T-cell (primary cell): ENCODE measurements around the gene KEL. TPM values are rescaled to one million over a fixed set of nuclear protein-coding genes. Genes with fewer than 3 reads are reported as not detected.

Experiments
- ATAC-seq, 4 experiments: fragments of 200-7000 bp in 3 of 4; fragments of 150-1000 bp in 1 of 4; cut with Tn5 transposase; replicated peaks in 1 of 4; 1 replicate in 3 of 4; 2 replicates in 1 of 4; pipeline ENCODE4 v1.10.0; 2021; ENCODE audit warnings: moderate library complexity in 3 of 4, mild to moderate bottlenecking in 2 of 4, moderate number of reproducible peaks in 1 of 4
- CTCF ChIA-PET, 2 donors: fragments of 300-600 bp; sonication (Branson Sonifier 250); formaldehyde crosslinking; loops; one replicate each; lab custom pipeline; 2022; ENCODE audit warnings: antibody characterized with exemption in 2 of 2; lab: Charles Lee
- POLR2A ChIA-PET, 2 donors: fragments of 300-600 bp; sonication (Branson Sonifier 250); formaldehyde crosslinking; loops; one replicate each; lab custom pipeline; 2022; ENCODE audit warnings: antibody characterized with exemption in 2 of 2; lab: Charles Lee
- DNase-seq, 35 experiments: peaks; one replicate each; pipeline versions ENCODE4 v3.0.0 to v3.0.0-alpha.2; 2013 to 2023
- H3K27ac ChIP-seq: one replicate; pipeline ENCODE4 v1.5.1; 2013; ENCODE audit warnings: low read length
- H3K27me3 ChIP-seq, 2 experiments: replicated peaks in 1 of 2; 1 replicate in 1 of 2; 2 replicates in 1 of 2; pipeline versions ENCODE4 v1.6.1 to v1.7.0; 2013; ENCODE audit warnings: low read length in 1 of 2, mixed read lengths in 1 of 2; ENCODE audit not compliant: control insufficient read depth in 2 of 2, insufficient read depth in 2 of 2; ENCODE audit errors: extremely low read depth in 1 of 2
- H3K36me3 ChIP-seq, 2 donors: 1 replicate in 1 of 2; 2 replicates in 1 of 2; pipeline versions ENCODE4 v1.6.1 to v1.7.0; 2013; ENCODE audit warnings: low read length in 1 of 2; ENCODE audit not compliant: control insufficient read depth in 2 of 2, insufficient read depth in 1 of 2; ENCODE audit errors: extremely low read depth in 1 of 2
- H3K4me1 ChIP-seq, 2 experiments: 1 replicate in 1 of 2; 2 replicates in 1 of 2; pipeline versions ENCODE4 v1.6.1 to v1.7.0; 2013; ENCODE audit warnings: low read length in 2 of 2, mixed read lengths in 1 of 2; ENCODE audit not compliant: insufficient read depth in 2 of 2, control insufficient read depth in 1 of 2; ENCODE audit errors: extremely low read depth in 1 of 2
- H3K4me3 ChIP-seq, 2 donors: 1 replicate in 1 of 2; 2 replicates in 1 of 2; pipeline versions ENCODE4 v1.5.1 to v1.7.0; 2013; ENCODE audit warnings: mild to moderate bottlenecking in 2 of 2, low read length in 1 of 2, moderate library complexity in 1 of 2; ENCODE audit not compliant: control insufficient read depth in 1 of 2; ENCODE audit errors: extremely low read depth in 1 of 2
- H3K9me3 ChIP-seq: 2 replicates; pipeline ENCODE4 v1.7.0; 2013
- H3K27ac Mint-ChIP-seq, 2 donors: one replicate each; pipeline ENCODE4 v1.8.0; 2020 to 2021; ENCODE audit warnings: mild to moderate bottlenecking in 2 of 2, mixed read lengths in 2 of 2
- H3K27me3 Mint-ChIP-seq, 2 donors: one replicate each; pipeline ENCODE4 v1.8.0; 2021 to 2022; ENCODE audit warnings: mixed read lengths in 2 of 2
- H3K36me3 Mint-ChIP-seq: one replicate; pipeline ENCODE4 v1.8.0; 2021; ENCODE audit warnings: mixed read lengths
- H3K4me1 Mint-ChIP-seq, 3 donors: one replicate each; pipeline ENCODE4 v1.8.0; 2020 to 2022; ENCODE audit warnings: mixed read lengths in 3 of 3, mild to moderate bottlenecking in 1 of 3
- H3K4me3 Mint-ChIP-seq, 3 donors: one replicate each; pipeline ENCODE4 v1.8.0; 2020 to 2022; ENCODE audit warnings: mild to moderate bottlenecking in 3 of 3, mixed read lengths in 3 of 3, moderate library complexity in 3 of 3
- H3K9me3 Mint-ChIP-seq, 3 donors: one replicate each; pipeline ENCODE4 v1.8.0; 2020 to 2022; ENCODE audit warnings: mixed read lengths in 3 of 3
- WGBS: methylation state at CpG from one replicate; pipeline ENCODE4 v1.1.5; 2013; ENCODE audit warnings: missing lambda C conversion rate; ENCODE audit not compliant: insufficient coverage; 5-methylcytosine and 5-hydroxymethylcytosine counted together
- total RNA-seq, 35 experiments: library from RNA in 6 of 35; stranded (reverse) in 6 of 35; fragments of 120-200 nt in 1 of 35; gene quantifications; one replicate each; pipeline versions ENCODE4 v1.2.1 to v1.2.4 and lab custom pipeline; 2013 to 2026

Gene KEL
- total RNA-seq, 5 donors from 2014 or later (not counting 1 experiment from before 2014, with no cell fraction given), result 0.14 to 0.82 (median 0.28) TPM

DNA sequence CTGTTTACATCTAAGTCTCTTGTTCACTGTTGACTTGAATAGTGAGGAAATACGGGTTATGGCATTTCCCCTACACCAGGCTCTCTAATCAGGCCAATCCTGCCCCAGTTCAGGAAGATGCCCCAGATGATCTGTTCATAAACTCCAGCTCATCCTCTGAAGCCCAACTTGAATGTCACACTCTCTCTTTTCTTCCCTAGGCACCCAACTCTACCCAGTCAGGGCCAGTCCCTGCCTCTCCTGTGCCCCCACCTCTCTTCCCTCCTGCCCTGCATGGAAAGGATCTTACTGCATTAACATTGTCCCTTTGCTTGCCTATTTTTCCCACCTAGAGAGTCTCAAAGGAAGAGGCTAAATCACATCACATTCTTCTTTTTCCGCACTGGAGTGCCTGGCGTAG is 66.0 kb downstream of the KEL start:
- no peaks in the 10 kb centered on the region for H3K4me1 ChIP-seq
- no peaks in the 10 kb centered on the region for H3K36me3 ChIP-seq
- peaks cover 0 to 39% of the 10 kb centered on the region in 2 experiments for H3K27me3 ChIP-seq
- Mint-ChIP-seq H3K4me3 (no peak overlapping the region), H3K27me3 (peaks cover 2 to 13% of the 10 kb centered on the region in 2 donors), H3K27ac (no peak overlapping the region), H3K4me1 (no peaks in the 10 kb centered on the region), H3K9me3 (no peaks in the 10 kb centered on the region), H3K36me3 (no peaks in the 10 kb centered on the region)
- H3K4me3 ChIP-seq, result no peak overlapping the region
- ChIA-PET POLR2A (no interaction called here), CTCF (no interaction called here)
- DNase-seq (no peak), ATAC-seq (no peak)
- no peak overlapping the region for H3K27ac ChIP-seq
- WGBS, result no CpG with 5 or more reads among the region's 3 CpGs
- no peaks in the 10 kb centered on the region for H3K9me3 ChIP-seq

DNA sequence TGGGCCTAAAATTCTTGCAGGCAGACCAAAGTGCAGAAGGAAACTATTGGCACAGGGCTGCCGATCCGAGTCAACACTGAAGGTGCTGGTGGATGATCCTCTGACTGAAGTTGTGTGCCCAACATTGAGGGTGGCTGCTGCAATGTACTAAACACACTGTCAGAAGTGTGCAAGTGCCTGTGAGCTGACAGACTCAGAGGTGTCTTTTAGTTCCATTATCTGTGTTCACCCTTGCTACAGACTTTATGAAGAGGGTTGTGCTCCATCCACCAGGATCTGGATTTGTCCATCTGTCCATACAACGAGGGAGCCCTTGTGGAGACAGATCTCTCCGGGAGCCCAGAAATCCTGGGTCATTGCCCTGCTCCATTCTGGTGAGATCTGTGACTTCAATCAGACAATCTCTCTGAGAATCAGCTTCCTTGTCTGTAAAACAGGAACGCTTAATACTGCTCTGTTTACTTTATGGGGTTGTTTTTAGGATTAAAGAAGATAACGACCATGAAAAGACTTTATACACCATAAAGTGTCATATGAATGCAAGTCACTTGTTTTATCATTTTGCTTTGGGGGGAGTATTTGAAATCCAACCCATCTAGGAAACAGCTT is 67.1 kb downstream of the KEL start:
- H3K36me3 ChIP-seq, result no peaks in the 10 kb centered on the region
- ATAC-seq (no peak), DNase-seq (no peak)
- ChIA-PET CTCF (no interaction called here), POLR2A (interaction anchor here in 1 of 2 donors (1.0 kb wide), 1 partner anchor 24 kb away, joined by 3 read pairs; no protein-coding TSS in a partner anchor)
- no peaks in the 10 kb centered on the region for H3K36me3 Mint-ChIP-seq
- WGBS, result 86% methylated on average over 4 of the region's 6 CpGs
- no peaks in the 10 kb centered on the region for H3K9me3 ChIP-seq
- no peak overlapping the region for H3K4me3 ChIP-seq
- H3K27ac ChIP-seq, result no peak overlapping the region
- peaks cover 6 to 13% of the 10 kb centered on the region in 2 donors for H3K27me3 Mint-ChIP-seq
- H3K27ac Mint-ChIP-seq, result no peak overlapping the region
- no peak overlapping the region for H3K4me3 Mint-ChIP-seq
- no peaks in the 10 kb centered on the region for H3K4me1 ChIP-seq
- H3K27me3 ChIP-seq, result peaks cover 0 to 46% of the 10 kb centered on the region in 2 experiments
- H3K9me3 Mint-ChIP-seq, result no peaks in the 10 kb centered on the region
- no peaks in the 10 kb centered on the region for H3K4me1 Mint-ChIP-seq

GRCh38 chr7:142894112-142894984 is 67.8 kb downstream of the KEL start:
- ATAC-seq, result no peak
- 72% methylated on average over 1 of the region's 12 CpGs for WGBS
- Mint-ChIP-seq H3K27ac (no peak overlapping the region), H3K9me3 (no peaks in the 10 kb centered on the region), H3K36me3 (no peaks in the 10 kb centered on the region), H3K4me1 (no peaks in the 10 kb centered on the region), H3K27me3 (peaks cover 6 to 13% of the 10 kb centered on the region in 2 donors), H3K4me3 (no peak overlapping the region)
- H3K36me3 ChIP-seq, result no peaks in the 10 kb centered on the region
- no peak overlapping the region for H3K4me3 ChIP-seq
- peaks cover 0 to 46% of the 10 kb centered on the region in 2 experiments for H3K27me3 ChIP-seq
- H3K27ac ChIP-seq, result no peak overlapping the region
- POLR2A ChIA-PET, result interaction anchor here in 1 of 2 donors (1.0 kb wide), 1 partner anchor 24 kb away, joined by 3 read pairs; no protein-coding TSS in a partner anchor
- no peaks in the 10 kb centered on the region for H3K9me3 ChIP-seq
- no peak for DNase-seq
- CTCF ChIA-PET, result no interaction called here
- H3K4me1 ChIP-seq, result no peaks in the 10 kb centered on the region

DNA sequence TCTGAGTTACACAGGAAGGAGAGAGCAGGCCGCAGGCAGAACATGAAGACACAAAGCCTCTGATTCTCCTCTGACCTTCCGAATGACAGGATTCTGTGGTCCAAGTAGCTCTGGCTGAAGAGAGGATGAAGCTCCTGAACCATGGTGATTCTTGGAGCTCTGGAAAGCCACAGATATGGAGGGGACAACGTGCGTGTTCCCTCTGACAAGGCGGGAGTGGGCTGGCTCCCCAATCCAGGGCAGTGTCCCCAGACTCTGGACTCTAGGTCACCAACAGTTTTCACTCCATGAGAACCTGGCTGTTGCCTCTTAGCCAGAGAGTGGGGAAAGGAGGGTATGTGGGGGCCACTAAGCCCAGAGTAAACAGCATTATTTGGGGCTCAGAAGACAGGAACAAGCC is 69.2 kb downstream of the KEL start:
- H3K36me3 ChIP-seq, result no peaks in the 10 kb centered on the region

DNA sequence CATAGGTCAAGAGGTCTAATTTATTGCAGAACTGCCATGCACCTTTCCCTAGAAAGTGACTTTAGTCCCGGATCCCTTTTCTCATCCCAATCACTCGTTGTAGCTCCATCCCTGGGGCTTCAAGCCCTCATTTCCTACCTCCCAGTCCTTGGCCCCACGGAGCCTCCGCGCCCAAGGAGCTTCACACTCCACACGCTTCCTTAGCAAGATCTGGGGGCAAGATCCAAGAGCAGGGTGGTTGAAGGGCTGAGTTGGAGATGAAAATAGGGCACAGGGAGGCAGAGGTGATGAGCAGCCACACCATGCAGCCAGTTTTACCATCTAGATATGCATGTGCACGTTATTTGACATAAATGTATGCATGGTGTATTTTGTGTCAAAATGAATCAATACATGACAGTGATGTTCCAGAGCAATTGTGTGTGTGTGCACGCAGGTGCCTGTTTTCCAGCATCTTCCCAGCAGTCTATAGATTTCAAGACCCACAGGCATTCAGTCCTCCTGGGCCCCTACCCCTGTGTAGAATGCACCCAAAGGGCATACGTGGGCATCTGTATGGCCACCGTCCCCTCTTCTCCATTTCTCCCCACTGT is 70.6 kb downstream of the KEL start:
- H3K4me1 ChIP-seq, result no peaks in the 10 kb centered on the region
- Mint-ChIP-seq H3K27ac (no peak overlapping the region), H3K27me3 (peaks cover 6% of the 10 kb centered on the region in 2 donors), H3K36me3 (no peaks in the 10 kb centered on the region), H3K4me1 (no peaks in the 10 kb centered on the region), H3K9me3 (no peaks in the 10 kb centered on the region), H3K4me3 (no peak overlapping the region)
- CTCF ChIA-PET, result no interaction called here
- 87% methylated on average over 7 of the region's 10 CpGs for WGBS
- peaks cover 0 to 40% of the 10 kb centered on the region in 2 experiments for H3K27me3 ChIP-seq
- POLR2A ChIA-PET, result no interaction called here
- H3K9me3 ChIP-seq, result no peaks in the 10 kb centered on the region
- H3K4me3 ChIP-seq, result no peak overlapping the region
- no peak for DNase-seq
- ATAC-seq, result no peak
- H3K27ac ChIP-seq, result no peak overlapping the region
- H3K36me3 ChIP-seq, result no peaks in the 10 kb centered on the region

More for the DNA sequence above, 69.2 kb downstream of the KEL start:
- Histone ChIP-seq H3K27ac (no peak overlapping the region), H3K9me3 (no peaks in the 10 kb centered on the region), H3K27me3 (peaks cover 0 to 40% of the 10 kb centered on the region in 2 experiments), H3K4me1 (no peaks in the 10 kb centered on the region), H3K4me3 (no peak overlapping the region)
- Mint-ChIP-seq H3K27me3 (peaks cover 6 to 10% of the 10 kb centered on the region in 2 donors), H3K36me3 (no peaks in the 10 kb centered on the region), H3K4me3 (no peak overlapping the region), H3K4me1 (no peaks in the 10 kb centered on the region), H3K9me3 (no peaks in the 10 kb centered on the region), H3K27ac (no peak overlapping the region)
- WGBS, result 78% methylated on average over 4 of the region's 5 CpGs
- POLR2A ChIA-PET, result no interaction called here
- ATAC-seq (no peak), DNase-seq (no peak)
- CTCF ChIA-PET, result interaction anchor here in 1 of 2 donors (0.6 kb wide), 1 partner anchor 9 kb away, joined by 3 read pairs; no protein-coding TSS in a partner anchor
